Kidney tubule cell (primary cell): ENCODE results near the gene CIDEC.

ENCODE experiments used
- DNase-seq: peaks from one replicate; pipeline ENCODE4 v3.0.0-alpha.2; 2018; ENCODE audit warnings: low spot score

CIDEC gene, protein sequence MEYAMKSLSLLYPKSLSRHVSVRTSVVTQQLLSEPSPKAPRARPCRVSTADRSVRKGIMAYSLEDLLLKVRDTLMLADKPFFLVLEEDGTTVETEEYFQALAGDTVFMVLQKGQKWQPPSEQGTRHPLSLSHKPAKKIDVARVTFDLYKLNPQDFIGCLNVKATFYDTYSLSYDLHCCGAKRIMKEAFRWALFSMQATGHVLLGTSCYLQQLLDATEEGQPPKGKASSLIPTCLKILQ

DNA sequence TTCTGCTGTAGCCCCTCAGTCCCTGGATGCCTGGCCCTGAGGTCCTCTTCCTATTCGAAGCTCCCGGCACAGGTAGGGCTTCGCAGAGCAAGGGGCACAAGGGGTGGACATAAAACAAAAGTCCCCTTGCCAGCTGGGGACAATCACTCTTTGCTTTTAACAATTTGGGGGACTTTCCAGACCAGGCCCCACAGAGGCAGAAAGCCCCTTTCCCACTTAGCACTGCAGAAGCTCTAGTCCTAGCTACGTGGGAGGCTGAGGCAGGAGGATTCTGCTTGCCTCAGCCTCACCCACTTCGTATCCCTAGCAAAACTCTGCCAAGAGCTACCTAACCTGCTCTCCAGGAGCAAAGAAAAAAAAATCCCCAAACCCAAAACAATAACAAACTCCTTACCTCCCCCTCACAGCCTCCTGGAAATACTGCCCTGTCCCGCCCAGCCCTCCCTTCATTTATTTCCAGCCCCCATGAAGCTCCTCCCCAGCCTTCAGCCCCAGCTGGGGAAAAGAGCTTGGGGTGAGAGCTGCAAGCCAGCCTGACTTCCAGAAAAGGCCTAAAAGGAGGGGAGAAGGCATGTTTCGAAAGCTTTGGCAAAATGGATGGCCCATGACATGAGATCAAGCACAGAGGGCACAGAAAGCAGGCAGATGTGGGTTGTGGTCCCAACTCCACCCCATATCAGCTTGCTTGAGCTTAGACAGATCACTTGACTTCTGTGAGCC lies at the start of gene CIDEC:
TSS of gene CIDEC (minus strand) at position 424 of the 720 bp plus-strand sequence. CDS start 1,767 bp downstream, outside the sequence.
- DNase-seq: no peak

DNA sequence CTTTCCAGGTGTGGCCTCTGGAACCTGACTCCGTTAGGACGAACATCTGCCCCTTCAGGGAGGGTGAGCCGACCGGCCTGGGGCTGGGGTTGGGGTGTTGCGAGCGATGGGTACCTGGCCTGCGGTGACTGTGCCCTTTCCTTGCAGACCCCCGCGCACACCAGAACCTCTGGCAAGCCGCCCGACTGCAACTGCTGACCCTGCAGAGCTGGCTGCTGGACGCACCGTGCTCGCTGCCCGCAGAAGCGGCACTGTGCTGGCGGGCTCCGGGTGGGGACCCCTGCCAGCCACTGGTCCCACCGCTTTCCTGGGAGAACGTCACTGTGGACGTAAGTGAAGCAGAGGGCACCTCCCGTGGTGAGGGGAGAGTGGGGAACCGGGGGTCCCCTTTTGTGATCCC lies 48.1 kb upstream of the CIDEC start:
- no peak for DNase-seq

DNA sequence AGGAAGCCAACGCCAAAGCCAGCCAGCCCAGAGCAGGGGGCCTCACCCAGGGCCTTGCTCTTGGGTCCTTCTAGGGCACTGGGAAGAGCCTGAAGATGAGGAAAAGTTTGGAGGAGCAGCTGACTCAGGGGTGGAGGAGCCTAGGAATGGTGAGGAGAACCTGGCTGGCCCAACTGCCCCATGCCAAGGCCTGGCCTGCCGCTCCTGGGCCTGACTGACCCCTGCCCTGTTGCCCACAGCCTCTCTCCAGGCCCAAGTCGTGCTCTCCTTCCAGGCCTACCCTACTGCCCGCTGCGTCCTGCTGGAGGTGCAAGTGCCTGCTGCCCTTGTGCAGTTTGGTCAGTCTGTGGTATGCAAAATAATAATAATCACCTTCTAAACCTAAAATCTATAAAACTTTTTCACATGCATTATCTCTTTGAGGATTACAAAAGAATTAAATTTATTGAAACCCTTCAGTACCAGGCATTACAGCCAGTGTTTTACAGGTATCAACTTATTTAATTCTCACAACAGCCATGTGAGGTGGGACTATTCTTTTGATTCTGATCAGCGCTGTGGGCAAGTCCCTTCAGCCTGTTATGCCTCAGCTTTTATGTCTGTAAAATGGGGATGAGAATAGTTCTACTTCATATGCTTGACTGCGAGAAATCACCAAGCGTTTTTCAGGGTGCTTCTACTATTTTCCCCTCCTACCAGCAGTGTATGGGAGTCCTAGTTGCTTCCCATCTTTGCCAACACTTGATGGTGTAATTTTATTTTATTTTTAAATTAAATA lies 38.4 kb upstream of the CIDEC start:
- no peak for DNase-seq

DNA sequence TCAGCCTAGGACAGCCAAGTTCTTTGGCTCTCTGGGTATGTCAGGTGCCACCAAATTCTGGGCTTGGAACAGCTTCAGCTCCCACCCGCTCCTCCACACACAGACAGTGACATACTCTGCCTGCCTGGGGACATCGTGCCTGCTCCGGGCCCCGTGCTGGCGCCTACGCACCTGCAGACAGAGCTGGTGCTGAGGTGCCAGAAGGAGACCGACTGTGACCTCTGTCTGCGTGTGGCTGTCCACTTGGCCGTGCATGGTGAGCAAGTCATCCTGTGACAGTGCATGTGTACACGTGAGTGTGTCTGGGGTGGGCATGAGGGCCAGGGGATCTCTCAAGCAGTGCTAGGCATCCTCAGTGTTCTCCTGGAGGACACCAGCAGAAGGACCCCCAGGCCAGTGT lies 37.8 kb upstream of the CIDEC start:
- DNase-seq: no peak

DNA sequence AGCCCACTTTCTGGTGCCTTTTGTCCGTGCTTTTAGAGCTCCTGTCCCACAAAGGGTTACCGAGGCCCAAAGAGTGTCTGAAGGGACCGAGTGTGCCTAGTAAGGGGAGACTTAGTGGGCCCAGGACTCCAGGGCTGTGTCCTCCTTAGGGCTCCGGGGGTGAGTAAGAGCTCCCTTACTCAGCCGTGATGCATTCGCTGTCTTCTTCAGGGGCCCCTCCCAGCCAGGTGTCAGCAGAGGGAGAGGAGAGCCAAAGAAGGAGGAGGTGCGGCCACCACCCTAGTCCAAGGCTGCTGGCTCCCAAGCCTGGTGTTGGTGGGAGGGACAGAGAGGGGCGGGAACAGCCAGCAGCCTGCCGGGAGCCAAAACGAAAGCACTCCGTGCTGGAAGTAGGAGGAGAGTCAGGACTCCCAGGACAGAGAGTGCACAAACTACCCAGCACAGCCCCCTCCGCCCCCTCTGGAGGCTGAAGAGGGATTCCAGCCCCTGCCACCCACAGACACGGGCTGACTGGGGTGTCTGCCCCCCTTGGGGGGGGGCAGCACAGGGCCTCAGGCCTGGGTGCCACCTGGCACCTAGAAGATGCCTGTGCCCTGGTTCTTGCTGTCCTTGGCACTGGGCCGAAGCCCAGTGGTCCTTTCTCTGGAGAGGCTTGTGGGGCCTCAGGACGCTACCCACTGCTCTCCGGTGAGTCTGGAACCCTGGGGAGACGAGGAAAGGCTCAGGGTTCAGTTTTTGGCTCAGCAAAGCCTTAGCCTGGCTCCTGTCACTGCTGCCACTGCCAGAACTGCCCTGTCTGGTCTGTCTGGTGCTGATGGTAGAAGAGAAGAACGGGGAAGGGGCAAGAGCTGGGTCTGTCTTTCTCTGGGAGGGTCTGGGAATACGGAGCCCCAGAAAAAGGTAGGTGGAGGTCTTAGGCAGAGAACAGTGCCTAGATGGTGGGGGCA lies 37.0 kb upstream of the CIDEC start, which contains the start of gene IL17RC:
TSS of gene IL17RC (plus strand) at position 365 of the 947 bp plus-strand sequence. CDS start at position 583, 218 bp downstream.
- peak; percentile 97 for DNase-seq

DNA sequence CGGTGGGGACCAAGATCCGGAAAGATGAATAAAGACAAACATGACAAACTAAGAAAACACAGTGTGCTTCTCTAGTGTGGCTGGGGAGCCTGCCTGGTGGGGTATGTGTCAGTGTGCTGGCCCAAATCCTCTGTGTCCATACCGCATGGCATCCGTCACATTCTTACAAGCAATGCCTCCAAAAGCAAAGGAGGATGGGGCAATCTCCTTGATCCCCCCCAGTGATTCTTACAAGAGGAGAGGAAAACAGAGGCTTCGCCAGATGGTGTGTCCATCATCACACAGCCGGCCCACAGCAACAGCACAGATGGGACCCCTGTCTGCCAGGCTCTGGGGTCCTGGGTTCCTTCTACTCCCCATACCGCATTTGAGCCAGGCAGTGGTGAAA lies 36.3 kb upstream of the CIDEC start:
- DNase-seq: no peak

DNA sequence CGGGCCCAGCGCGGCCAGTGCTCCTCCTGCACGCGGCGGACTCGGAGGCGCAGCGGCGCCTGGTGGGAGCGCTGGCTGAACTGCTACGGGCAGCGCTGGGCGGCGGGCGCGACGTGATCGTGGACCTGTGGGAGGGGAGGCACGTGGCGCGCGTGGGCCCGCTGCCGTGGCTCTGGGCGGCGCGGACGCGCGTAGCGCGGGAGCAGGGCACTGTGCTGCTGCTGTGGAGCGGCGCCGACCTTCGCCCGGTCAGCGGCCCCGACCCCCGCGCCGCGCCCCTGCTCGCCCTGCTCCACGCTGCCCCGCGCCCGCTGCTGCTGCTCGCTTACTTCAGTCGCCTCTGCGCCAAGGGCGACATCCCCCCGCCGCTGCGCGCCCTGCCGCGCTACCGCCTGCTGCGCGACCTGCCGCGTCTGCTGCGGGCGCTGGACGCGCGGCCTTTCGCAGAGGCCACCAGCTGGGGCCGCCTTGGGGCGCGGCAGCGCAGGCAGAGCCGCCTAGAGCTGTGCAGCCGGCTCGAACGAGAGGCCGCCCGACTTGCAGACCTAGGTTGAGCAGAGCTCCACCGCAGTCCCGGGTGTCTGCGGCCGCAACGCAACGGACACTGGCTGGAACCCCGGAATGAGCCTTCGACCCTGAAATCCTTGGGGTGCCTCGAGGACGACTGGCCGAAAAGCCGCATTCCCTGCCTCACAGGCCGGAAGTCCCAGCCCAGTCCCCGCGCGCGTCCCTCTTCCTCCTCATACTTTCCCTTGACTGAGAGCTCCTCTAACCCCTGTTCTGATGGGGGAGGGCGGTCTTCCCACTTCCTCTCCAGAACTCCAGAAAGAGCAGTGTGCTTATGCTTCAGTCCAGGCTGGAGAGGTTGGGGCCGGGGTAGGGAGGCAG lies 35.4 kb upstream of the CIDEC start:
- DNase-seq: peak; percentile 72

DNA sequence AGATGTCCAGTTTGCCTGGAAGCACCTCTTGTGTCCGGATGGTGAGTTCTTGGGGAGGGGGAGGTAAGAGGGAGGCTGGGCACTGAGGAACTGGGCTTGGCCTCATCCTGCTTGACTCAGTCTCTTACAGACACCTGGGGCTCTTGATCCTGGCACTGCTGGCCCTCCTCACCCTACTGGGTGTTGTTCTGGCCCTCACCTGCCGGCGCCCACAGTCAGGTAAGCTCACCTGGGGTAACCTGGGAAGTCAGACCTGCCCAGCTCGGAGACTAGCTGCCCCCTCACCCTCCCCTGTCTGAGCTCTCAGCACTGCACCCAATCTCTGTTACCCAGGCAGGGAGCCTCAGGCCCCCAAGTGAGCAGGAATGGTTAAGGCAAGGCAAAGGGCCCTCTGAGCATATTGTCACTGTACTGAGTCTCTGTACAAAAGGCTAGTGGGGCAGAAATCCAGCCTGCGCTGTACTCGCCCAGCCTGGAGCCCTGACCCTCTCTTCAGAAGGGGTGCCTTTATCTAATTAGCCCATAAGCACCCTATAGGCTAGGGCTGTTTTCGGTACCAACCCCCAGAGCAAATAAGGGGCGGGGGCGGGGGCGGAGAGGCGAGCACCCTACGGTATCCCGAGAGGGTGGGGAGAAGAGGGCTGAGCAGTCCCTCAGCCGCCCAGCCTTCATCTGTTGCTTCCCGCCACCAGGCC lies 34.7 kb upstream of the CIDEC start:
- no peak for DNase-seq

DNA sequence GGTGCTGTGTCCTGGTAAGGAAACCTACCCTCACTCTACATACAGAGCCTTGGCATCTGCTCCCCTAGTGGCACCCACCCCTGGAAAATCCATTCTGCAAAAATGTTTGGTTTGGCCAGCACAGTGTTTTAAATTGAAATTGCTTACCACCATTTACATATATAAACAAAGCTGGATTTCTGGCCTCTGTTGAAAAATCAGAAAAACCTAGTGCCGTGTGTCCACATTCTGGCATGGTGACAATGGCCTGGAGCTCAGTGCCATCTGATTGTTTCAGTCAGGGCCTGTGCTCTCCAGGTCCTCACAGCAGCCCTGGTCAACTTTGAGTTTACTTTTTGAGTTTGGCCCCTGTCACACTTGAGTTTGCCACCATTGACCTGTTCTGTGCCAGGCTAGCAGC lies 34.0 kb upstream of the CIDEC start:
- no peak for DNase-seq

DNA sequence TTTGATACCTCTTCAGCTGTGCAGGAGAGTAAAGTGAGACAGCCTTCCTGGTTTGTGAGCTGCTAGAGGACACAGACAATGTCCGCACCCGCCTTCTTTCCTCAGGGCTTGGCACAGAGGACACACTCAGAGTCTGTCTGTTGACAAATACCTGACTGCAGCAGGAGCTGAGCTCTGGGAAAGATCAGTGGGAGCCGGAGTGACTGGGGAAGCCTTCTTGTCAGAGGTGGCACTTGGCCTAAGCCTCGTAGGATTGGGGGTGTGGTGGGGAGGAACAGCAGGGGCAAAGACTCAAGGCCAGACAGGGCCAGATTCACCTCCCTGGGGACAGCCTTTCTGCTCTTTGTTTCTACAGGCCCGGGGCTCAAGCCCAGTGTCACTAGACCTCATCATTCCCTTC lies 33.5 kb upstream of the CIDEC start:
- no peak for DNase-seq

DNA sequence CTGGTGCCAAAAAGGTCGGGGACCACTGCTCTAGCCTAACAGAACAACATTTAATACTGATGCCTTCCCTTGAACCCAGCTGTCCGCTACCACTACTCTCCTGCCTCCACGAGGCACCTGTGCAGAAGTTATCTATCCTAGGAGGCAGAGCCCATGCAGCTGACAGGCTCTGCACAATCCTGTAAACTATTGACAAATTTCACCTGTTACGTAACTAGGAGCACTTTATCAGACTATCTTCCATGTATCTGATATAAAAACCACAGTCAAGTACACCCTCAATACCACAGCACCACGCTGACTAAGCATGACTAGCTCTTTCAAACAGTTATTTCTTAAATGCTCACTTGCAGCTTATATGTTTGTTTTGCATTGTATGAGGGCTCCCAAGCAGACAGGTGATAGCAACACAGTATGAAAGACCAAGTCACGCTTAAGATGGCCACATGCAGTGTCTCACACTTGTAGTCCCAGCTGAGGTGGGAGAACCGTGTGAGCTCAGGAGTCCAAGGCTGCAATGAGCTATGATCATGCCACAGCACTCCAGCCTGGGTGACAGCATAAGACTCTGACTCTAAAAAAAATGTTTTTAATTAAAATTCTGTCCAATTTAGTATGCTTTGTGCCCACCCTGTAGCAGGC lies 32.4 kb upstream of the CIDEC start:
- DNase-seq: peak; percentile 54

DNA sequence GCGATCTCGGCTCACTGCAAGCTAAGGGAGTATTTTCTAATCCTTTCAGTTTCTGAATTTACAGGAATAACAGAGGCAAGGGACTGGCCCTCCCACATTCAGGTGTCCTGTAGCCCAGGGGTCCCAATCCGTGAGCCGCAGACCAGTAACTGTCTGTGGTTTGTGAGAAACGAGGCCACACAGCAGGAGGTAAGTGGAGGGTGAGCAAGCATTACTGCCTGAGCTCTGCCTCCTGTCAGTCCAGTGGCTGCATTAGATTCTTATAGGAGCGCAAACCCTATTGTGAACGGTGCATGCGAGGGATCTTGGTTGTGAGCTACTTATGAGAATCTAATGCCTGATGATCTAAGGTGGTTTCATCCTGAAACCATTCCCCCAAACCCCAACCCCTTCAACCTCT lies 31.8 kb upstream of the CIDEC start:
- DNase-seq: no peak

DNA sequence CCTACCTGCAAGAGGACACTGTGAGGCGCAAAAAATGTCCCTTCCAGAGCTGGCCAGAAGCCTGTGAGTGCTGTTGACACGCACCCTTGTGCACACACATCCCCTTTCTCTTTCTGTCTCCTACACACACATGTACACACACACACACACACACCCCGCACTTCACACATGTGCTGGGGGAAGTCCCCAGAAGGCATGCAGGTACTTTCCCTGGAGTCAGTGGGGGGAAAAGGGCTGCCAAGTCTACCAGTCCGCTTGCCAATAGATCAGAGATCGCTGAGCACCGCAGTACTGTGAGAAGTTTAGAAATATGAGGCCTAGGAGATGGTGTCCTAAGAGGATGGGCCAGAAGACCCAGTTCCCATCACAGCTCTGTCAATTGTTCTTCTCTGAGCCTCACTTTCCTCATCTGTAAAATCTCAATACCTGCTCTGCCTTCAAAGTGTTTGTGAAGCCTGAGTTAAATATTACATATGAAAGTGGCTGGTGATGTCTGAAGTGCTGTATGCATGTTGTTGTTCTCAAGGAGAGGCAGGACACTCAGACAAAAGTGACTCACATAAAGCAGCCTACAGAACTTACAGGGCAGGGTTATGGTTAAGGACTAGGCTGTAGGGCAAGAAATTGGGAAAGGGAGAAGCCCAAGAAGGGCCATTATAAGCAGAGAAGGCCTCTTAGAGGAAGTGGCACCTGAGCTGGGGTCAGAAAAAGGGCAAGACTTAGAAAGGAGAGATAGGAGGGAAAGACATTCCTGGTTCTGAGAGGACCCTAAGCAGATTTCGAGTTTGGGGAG lies 29.4 kb upstream of the CIDEC start:
- peak; percentile 40 for DNase-seq

DNA sequence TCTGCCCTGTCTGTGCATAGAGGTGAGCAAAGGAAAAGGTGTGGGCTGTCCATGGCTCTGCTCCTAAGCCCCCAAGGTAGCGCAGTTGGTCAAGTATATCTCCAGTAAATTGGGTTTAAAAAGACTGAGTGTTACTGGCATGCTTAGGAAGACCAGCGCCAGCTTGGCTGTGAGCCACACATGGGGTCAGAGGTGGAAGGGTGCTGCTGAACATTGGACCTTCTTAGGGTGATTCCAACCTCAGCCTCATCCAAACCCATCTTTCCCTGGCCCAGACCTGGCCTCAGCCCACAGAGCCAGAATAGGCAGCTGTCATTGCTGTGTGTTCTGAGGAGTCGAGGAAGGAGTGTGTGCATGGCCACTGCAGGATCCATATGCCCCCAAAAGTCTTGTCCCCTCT lies 28.2 kb upstream of the CIDEC start:
- no peak for DNase-seq

DNA sequence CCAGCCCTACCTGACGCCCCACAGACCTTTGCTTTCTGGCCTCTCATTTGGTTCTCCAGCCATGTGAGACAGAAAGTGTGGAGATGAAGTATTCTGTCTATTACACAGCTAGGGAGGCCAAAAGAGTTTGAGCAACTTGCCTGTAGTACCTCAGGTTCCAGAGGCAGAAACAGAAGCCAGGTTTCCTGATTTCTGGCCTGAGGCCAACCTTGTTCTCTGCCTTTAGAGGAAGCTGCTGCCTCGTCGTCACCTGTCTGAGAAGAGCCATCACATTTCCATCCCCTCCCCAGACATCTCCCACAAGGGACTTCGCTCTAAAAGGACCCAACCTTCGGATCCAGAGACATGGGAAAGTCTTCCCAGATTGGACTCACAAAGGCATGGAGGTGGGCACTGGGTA lies 26.4 kb upstream of the CIDEC start:
- no peak for DNase-seq

DNA sequence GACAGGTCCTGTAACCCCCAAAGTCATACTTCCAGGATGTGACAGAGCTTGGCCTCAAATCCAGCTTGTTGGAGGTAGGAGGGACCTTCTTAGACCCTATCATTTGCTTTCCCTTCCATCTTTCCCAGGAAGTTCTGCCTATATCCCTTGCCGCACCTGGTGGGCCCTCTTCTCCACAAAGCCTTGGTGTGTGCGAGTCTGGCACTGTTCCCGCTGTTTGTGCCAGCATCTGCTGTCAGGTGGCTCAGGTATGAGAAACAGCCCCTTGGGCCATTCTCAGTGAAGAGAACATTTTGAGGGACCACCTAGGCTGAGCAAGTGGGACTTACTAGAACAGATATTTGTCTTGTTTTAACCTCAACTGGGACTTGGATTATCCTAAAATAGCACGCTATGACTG lies 23.9 kb upstream of the CIDEC start:
- DNase-seq: no peak

DNA sequence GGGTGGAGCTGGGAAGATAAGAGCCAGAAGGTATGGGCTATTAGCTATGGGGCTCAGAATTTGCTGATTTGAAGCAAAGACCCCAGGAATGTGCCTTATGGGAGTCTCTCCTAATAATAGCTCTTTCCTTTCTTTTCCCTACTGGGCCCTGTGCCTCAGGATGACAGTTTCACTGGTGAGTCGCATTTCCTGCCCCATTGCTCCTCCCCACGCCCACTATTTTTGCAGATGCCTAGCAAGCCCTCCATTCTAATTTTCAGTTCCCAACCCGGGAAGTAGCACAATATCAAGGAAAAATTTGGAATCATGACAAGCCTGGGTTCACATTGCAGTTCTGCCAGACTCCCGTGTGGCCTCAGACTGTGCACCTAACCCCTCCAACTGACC lies 23.2 kb upstream of the CIDEC start:
- DNase-seq: peak; percentile 51

DNA sequence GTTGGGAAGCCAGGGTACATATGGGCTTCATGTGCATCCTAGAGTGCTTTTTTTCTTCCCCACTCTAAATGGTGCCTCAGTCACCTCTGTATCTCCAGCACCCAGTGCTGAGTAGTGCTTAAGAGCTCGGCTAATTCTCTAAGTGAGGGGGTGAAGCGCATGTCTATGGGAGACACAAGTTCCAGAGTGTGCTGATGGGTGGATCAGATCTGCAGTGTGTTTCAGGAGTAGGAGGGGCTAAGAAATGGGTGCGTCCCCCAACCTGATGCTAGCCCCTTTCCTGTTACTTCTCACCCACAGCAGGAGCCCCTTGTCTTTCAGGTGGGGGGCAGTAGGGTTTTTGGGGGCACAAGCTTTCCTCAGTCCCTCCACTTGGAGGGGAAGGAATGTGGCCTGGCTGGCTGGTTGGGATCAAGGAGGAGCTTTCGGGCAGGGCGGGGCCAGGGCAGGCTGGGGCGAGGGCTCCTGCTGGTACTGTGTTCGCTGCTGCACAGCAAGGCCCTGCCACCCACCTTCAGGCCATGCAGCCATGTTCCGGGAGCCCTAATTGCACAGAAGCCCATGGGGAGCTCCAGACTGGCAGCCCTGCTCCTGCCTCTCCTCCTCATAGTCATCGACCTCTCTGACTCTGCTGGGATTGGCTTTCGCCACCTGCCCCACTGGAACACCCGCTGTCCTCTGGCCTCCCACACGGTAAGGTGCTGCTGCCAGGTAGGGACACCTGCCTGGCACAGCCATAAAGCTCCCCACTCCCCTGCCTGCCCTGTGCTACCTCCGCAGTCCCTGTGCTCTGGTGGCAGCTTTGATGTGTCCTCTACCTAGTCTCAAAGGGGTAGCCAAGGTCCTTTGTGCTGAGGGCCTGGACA lies 22.6 kb upstream of the CIDEC start, which contains the start of gene IL17RE:
TSS of gene IL17RE (plus strand) at position 477 of the 866 bp plus-strand sequence. CDS start at position 562, 85 bp downstream.
- no peak for DNase-seq
